GM19328 (cell line): Measurements from ENCODE around the gene CTCFL.

Source experiments
- ATAC-seq: cut with Tn5 transposase; IDR thresholded peaks from one replicate; pipeline ENCODE4 v1.9.1; 2021; ENCODE audit warnings: mild to moderate bottlenecking, moderate library complexity; ENCODE audit not compliant: unreplicated experiment

The CTCFL gene

GRCh38 chr20:57560554-57561355, 35.8 kb upstream of the CTCFL start, which contains the start of gene PCK1:
PCK1 (plus strand) TSS chr20:57561110; CDS start chr20:57561412, 302 bp downstream.
- ATAC-seq: no peak

DNA sequence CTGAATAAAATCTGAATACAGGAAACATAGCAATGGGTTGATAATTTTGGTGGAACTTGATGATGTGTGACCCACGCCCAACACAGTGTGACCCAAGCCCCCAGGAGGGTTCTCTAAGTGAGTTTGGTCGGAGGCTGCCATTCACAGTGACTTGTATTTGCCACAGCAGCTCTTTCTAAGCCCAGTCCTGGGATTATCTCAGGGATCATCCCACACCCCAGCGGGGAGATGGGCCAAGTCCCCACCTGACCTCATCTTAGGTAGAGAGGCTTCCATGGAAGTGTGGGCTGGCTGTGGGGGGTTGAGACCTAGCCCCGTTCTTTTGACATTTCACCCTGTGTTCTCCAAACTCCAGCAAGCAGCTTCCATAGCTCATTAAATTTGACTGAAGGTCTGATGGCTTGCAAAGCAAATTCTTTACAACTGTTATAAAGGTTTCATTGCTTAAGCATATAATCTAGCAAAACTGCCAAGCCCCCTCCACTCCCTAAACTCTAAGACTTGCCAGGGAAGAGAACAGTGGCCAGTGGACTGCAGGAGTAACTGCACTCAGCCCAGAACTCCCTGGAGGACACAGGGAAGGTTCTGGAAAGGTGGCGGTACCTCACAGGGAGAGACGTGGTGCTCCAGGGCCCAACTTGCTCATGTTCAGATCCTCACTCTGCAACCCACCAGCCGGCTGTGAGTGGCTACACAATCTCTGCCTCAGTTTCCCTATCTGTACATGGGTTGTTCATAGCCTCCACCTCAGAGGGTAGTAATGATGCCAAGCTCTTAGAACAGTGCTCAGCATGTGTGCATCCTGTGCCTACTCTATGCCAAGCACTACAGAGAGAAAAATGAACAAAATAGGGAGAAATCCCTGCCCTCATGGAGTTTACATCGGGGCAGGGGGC, 35.0 kb upstream of the CTCFL start:
- ATAC-seq: no peak

DNA sequence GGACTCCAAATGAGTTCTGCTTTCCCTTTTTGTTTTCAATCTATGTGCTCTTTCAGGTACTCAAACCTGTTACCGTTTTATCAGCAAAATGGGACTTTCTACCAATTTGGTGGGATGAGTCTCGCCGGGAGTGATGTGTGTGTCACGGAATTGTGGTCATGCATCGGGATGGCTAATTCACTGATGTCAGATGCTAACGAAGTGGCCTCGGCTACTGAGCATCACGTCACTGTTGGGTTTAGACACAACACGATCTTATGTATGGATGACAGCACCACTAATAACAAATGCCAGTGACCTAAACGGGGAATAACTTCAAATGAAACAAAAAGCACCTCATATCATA, 34.3 kb upstream of the CTCFL start:
- no peak for ATAC-seq

DNA sequence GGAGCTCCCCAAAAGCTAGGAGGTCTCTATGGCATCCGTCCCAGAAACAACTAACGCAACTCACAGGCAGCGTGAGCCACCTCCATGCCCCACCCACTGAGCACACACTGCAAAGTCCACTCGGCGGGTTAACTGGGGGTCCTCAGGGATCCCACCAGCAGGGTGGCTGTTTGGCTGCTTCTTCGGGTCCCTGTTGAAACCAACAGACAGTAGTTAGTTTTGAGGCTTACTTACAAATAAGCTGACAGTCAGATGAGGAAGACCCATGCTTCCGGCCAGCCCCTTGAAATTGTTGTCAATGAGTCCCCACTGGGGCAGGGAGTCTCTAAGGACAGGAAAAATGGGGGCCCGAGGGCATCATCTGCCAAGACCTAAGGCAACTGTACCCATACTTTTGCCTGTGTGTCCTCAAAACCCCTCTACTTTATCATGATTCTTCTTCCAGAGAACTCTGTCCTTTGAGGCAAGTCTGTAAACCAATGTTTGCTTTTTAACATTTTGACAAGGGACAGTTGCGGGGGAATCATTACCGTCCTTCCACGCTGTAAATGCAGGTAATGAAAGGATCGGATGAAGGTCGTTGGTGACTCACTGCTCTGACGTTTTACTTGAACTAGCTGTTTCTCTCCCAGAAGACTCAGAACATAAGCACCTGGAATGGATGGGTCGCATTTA, 33.8 kb upstream of the CTCFL start:
- ATAC-seq: no peak

DNA sequence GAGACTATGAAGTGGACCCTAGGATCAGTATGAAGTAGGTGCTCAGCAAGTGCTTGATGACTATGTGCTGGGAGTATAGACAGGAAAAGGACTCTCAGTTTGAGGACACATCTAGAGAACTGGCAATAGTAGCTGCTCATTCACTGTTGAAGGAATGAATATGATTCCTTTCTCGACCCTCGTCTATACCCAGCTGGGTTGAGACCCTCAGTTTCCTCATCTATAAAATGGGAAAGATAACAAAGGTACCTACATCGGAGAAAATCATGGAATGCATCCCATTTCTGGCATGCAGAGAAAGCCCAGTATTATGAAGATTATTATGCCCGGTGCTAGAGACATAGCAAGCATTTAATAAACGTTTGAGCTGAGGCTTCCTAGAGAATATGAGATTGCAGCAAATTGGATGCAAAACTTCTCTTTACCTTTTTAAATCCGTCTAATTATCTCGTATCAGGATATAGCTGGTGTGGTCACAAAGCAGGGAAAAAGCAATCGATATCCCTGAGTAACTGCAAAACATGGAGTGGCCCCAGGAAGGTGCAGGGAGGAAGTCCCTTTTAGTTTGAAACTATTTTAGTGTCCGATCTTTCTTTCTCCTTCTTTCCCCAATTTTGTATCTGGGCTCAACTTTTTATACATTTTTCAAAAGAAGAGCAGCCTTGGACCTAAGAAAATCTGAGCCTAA, 33.1 kb upstream of the CTCFL start:
- ATAC-seq: no peak

- no peak for ATAC-seq
These were observed 32.0 kb upstream of the CTCFL start for GRCh38 chr20:57556980-57557274.

GRCh38 chr20:57555457-57556184, 30.7 kb upstream of the CTCFL start:
- no peak for ATAC-seq

DNA sequence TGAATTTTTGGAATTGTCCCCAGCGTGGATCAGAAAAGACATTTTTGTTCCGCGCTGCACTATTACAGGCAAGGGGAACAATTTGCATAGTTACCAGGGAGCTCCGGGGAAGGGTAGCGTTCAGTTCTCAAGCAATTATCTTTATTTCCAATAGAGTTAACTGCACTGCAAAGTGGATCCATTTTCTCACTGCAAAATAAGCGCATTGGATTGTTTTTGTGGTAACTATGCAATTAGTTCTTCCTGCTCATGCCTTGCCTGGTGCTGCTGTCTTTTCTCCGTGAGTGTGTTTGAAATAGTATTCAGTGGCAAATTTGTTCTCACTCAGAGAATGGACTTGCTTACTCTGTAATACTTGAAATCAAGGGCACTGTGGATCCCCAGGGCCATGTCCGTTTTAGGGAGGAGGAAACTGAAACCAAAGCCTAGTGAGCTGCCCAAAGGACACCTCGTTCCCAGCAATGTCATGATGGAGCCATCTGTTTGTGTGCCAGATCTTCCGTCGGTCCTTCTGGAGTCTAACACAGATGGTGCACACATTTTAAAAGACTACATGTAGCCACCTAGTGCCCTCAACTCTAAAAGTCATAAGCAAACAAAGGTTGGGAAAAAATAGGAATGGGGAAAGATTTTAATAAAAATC, 28.6 kb upstream of the CTCFL start:
- ATAC-seq: no peak

GRCh38 chr20:57552471-57552870, 27.5 kb upstream of the CTCFL start:
- ATAC-seq: no peak

DNA sequence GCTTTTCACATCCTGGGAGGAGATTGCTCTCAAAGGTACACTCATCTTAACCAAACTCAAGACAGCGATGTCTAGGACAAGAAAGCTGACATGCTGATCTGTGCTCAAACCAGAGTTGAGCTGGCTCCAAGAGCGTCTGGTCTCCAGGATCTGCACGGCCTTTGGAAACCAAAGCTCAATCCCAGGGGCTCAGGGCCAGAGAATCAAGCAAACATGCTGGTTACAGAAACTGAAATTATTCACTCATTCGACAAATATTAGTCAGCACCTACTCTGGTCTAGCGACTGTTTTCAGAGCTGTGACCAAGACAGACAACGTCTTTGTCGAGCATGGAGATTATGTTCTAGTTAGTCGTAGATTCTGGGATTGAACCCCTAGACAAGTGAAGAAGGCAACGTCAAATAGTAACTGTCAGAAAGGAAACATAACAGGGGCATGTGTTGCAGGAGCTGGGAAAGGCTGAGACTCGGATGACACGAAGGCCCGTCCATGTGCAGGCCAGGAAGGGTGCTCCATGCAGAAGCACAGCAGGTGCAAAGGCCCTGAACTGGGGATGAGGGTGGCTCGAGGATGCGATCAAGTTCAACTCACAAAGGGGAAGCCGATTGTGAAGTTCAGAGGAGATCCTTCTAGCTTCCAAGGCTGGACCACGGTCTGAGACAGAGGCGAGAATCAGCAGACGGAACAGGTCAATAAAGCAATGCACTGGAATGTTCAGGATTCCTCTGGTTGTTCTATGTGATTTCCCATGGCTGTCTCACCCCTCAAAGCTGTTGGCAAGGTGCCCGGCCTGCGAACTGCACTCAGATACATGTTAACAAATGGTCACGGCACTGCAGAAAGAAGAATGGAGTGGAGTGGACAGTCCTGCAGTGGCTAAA, 23.5 kb upstream of the CTCFL start:
- no peak for ATAC-seq

- ATAC-seq: no peak
These were observed 22.2 kb upstream of the CTCFL start for GRCh38 chr20:57546956-57547649.

DNA sequence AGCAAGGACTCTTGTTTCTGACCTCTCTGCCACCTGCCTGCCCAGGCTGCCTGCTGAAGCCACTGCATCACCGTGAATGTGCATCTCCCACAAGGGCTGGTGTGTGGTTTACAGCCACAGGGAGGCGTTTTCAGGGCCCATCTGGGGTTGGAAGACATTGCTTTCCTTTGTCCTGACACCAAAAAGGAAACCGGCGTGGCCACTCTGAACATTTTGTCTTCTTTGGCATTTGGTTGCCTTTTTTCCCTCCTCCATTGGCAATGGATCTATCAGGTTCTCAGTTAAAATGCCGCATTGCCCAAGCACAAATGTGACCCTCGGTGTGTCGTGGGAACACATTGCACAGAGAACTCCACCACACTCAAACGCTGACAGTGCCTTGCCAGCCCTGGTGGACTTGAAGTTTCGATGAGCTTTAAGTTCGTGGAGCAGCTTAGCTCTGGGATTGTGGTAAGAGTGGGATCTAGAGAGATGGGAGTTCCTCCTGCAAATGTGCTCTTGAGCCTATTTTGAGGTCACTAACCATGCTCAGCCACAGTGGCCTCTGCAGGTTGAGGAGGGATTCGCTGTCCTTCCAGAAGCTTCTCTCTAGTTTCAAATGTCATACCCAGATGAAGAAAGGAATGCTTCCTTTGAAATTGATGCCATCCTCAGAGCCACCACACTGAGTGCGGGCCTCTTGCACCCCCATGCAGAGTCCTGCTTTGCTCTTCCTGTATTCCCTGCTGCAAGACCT, 21.2 kb upstream of the CTCFL start:
- ATAC-seq: no peak

GRCh38 chr20:57544838-57545564, 20.1 kb upstream of the CTCFL start:
- ATAC-seq: no peak

GRCh38 chr20:57543754-57544153, 18.8 kb upstream of the CTCFL start:
- ATAC-seq: no peak

DNA sequence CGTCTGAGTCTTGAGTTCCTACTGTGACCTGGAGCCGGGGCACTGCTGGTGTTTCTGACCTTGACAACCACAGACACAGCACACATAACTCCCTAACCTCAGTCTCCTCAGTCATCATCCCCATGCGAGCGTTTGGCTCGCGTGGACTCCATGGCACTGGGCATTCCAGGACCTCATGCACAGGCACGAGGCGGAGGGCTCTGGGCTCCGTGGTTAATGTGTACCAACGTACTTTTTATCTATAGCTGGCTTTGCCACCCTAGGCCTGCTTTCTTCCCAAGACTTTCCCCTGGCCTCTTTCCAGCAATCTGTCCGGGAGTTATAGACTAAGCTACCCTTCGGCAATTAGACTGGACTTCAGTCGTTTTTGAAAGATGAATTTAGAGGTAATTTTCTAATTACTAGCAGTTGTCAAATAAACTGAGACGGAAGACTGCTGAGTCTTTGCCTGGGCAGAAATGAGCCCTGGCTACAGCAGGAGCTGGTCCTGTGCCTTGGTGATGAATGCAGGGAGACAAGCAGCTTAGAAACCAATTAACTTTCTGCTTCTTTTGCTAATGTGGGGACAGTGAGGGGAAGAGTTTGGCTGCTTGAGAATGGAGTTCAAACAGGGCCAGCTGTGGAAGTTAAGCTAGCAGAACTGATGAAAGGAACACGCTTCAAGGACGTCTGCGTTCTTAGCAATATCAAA, 16.1 kb upstream of the CTCFL start:
- ATAC-seq: no peak

GRCh38 chr20:57539889-57540288, 14.9 kb upstream of the CTCFL start:
- no peak for ATAC-seq
